GM19467 (cell line): ENCODE measurements around the gene CATSPER4.

Experiments used
- ATAC-seq: cut with Tn5 transposase; IDR thresholded peaks from one replicate; pipeline ENCODE4 v1.9.1; 2021; ENCODE audit warnings: mild to moderate bottlenecking, moderate library complexity; ENCODE audit not compliant: unreplicated experiment

Gene CATSPER4

DNA sequence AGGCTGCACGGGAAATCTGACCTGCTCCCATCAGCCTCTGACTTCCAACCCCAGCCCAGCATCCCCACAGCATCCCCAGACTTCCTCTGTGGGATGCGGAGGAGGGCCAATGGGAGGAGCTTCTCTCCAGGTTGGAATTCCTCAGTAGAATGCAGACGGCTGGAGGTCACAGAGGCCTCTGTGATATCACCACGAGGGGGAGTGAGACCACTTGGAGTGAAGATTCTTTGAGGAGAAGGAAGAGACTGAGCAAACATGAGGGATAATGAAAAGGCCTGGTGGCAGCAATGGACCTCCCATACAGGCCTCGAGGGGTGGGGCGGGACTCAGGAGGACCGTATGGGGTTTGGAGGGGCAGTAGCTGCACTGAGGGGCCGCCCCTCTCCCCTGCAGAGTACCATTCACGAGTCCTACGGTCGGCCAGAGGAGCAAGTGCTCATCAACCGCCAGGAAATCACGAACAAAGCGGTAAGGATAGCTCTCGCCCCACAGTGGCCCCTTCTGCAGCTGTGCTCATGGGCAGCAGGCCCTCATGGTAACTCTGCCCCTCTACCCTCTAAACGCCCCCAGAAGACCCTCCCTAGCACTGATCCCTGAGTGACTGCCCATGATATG lies at the start of gene CATSPER4:
Gene CATSPER4, plus strand, starts transcription at position 230 of the 615 bp plus-strand sequence. Its CDS starts 26 bp downstream, at position 256.
- no peak for ATAC-seq

DNA sequence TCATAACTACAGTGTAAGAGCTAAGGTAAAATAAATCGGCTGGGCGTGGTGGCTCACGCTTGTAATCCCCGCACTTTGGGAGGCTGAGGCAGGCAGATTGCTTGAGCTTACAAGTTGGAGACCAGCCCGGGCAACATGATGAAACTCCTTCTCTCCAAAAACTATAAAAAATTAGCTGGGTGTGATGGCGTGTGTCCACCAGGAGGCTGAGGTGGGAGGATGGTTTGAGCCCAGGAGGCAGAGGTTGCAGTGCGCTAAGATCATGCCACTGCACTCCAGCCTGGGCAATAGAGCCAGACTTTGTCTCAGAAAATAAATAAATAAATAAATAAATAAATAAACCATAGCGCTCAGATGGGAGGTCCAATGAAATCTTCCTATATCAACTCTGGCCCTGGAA lies 48.2 kb upstream of the CATSPER4 start:
- ATAC-seq, result no peak

DNA sequence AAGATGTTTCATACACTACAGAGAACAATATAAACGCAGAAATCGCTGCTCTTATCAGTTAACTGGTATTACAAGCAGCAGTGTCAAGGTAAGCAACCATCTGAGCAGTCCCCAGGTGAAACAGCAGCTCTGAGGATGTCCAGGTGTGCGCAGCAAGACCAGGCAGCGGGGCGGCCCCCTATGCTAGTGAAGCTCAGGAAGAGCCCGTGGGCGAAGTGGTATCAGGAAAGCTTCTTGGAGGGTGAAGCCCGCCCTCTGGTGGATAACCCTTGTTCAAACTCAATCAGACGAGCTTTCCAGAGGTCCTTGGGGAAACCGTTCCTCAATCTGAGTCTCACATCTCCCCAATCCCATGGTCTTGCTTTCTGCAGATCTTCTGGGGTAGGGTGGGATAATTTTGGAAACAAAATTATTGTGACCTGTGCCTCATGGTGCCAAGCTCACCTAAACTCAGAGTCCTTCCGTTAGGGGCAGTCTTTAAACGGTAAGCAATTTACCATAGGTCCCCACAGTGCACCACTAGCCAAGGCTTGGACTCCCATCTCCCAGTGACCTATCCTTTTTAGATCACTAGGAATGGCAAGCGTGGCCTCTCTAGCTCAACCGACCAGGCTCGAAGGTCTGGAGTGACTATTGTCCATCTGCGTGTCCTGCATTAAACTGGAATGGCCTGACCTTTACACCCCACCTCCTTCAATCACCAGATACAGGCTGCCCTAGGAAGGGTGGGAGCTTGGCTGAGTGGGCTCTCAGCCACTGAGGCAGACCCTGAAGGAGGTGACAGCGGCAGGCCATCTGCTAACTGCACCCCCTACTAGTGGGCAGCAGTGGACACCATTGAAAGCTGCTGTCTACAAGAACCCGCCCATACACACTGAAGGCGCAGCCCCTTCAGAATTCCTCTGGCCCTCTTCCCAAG lies 45.1 kb upstream of the CATSPER4 start:
- ATAC-seq, result no peak

DNA sequence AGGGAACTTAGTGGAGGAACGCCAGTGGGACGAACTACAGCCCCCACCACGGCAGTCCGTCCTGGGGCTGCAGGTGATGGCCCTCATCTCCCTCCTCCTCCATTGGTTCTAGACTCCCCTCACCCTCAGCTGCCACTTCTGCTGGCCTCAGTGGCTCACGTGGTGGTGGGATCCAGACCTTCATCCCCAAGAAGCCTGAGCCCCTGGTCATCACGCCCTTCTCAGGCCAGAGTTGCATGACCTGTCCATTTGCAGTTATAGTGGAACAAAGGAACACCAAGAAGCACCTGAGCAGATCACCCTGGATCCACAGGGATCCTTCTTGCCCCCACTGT lies 44.5 kb upstream of the CATSPER4 start:
- ATAC-seq, result no peak

DNA sequence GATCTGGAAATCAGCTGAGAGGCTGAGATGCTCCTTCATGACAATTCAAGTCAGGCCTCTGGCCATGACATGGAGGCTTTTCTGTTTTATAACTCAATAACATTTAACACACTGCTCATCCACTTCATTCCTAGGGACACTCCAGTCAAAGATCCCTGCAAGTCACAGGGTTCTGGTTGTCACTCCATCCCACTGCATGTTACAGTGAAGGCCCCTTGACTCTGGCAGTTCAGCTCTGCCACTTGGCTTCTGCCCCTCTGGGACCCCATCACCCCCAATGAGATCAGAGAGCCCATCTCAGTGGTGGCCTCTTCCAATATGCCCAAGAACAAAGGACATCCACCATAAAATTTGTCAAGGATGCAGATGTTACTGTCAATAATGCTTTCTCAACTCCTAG lies 41.5 kb upstream of the CATSPER4 start:
- ATAC-seq, result no peak

DNA sequence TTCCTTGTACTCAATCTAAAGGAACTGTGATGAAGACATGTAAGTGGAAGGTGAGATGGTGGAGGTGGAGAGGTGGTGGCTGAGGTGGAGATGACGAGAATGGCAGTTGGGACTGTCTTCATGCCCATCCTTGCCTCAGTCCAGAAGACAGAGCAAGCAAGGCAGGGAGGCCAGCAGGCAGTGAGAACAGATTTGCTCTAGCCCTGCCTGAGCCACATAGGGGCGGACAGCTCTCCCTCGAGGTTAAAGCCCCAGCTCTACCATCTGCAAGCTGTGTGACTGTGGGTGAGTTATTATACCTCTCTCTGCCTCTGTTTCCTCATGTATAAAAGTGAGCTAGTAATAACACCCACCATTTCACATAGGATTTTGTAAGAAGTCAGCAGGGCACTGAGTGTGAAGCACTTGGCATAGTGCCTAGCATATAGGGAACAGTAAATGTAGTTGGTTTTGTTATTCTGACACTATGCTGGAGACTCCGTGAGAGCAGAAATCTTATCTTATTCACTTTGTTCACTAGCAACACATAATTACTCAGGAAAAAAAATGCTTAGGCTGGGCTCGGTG lies 36.4 kb upstream of the CATSPER4 start:
- ATAC-seq, result no peak

DNA sequence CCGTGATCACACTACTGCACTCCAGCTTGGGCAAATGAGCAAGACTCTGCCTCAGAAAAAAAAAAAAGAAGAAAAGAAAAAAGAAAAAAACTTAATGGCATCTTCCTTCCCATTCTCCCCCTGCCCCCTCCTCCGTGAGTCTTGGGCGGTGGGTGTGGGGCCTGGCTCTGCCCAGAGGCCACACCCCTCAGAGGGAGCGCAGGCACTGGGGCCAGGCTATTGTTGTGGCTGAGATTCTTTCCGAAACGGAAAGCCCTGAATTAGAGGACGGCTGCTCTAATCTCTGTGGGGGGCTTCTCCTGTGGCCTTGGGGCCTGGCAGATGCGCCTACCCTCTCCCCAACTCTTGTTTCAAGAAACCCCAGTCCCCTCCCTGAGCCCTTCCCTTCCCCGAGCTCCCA lies 35.7 kb upstream of the CATSPER4 start:
- ATAC-seq, result no peak

DNA sequence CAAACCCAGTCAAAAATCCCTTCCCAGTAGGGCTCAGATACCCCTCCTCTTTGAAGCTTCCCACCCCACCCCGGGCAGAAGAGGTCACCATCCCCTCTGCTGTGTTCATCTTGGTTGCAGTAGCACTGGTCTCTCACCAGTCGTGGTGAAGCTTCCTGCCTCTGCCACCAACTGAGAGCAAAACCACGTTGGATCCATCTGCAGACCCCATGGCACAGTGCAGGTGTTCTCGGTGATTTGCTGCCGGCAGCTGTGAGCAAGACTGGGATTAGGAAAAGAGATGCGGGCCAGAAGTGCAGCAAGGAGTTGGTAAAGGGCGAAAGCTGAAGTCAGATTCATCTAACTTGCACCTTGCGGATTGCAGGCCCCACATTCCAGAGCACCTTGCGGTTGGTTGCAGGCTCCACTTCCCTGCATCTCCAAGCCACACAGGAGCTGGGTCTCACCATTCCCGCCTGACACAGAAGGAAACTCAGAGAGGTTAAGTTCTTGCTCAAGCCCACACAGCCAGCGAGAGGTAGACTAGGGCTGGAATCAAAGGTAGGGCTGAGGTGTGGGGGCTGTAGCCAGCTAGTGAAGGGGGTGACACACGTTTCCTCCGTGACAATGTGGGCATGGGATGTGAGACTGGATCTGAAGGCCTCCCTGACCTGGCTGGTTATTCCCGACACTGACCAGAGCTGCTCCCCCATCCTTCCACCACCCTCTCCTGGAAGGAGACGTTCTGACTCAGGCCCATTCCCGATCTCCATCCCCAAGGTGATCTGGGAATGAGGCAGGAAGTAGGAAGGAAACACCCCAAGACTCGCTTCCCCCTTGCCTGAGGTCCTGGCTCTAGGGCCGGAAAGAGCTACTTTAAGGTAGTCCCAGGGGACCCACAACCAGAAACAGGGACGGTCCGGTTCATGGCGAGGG lies 34.8 kb upstream of the CATSPER4 start:
- ATAC-seq, result no peak

DNA sequence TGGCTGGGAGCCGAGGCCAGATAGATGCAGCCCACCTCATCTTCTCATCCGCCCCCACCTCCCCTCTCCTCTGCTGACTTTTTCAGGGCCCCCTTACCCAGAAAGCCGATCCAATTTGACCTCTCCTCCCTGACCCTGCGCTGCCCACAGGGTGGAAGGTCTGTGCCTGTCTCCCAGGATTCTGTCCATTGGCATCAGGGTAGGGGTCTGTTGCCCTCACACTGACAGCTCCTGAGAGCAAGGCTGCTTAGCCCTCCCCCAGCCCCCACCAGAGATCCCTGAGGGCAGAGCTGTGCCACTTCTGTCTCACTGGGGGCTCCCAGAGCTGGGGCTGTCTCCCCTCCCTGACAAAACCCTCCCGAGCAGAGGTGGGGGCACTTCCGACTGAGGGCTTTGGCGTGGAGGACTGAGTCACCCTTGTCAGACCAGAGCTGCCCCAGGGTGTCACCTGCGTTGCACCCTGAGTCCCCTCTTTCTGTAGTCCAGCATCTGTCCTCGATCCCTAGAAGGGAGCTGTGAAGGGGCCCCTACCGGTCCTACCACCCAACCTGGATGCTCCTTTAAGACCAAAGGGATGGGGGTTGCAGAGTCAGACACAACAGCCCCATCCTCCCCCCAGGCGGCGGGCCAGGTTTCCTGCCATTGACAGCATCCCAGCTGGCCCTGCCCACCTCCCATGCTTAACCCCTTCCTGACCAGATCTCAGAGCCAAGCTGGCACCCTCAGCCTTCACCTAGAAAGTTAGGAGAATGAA lies 33.9 kb upstream of the CATSPER4 start:
- no peak for ATAC-seq

DNA sequence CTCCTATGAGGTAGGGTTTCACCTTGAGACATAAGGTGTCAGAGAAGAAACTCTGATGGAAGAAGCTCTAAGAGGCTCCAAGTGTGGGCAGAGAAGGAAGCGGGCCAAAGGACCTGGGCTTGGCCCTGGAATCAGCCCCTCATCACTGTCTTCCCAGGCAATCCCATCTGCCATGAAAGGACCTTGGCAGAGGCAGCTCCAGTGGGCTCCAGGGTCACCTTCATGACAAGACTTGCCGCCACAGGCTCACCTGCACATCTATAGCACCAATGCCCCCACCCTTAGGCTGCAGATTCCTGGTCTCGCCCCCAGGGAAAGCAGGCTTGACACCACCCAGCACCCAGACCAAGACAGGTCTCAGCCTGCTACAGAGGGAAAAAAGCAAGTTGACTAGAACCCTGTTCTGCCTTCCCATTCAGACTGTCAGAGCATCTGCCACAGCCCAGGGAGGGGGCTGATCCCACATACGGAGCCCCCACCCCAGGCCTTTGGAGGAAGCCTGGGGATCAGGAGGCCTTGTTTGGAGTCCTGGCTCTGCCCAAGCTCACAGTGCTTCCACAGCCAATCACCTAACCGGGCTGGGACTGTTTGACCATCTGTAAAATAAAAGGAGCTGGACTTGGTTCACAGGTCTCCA lies 32.0 kb upstream of the CATSPER4 start:
- ATAC-seq, result no peak

DNA sequence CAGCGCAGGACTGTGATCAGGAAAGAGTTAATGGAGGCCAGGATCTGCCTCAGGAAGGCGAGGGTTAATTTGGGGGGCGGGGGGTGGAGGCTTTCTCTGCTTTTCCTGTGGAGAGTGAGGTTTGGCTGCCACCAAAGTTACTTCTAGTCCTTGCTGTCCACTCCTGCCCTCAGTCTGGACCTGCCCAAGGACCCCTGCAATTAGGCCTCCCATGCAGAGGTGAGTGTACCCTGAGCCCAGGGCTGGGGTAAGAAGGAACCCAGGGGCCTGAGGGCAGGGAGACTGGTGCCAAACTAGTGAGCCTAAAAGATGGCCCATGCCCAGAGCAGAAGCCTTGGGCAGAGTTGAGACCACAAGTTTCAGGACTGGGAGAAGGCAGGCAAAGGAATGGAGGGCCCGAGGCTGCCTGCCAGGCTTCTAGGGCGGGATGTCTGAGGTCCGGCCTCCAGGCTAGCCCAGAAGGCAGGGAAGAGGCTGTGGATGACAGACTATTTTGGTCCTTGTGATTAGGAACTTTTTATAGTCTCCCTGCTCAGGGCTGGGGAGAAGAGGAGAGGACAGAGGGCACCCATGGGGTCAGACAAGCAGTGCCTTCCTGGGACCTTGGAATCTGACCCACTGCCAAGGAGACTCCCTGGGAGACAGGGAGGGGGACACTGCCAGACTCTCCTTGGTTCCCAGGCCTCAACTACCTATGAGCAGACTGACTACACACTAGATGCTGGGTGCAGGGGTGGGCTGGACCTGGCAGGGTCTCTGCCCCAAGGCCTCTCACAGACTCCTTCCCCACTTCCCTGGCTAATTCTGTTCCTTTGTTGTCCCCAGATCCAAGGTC lies 31.3 kb upstream of the CATSPER4 start, which contains the start of gene FAM110D:
Gene FAM110D, plus strand, starts transcription at position 172 of the 835 bp plus-strand sequence. CDS start 2,213 bp downstream, outside the sequence.
- ATAC-seq, result no peak

DNA sequence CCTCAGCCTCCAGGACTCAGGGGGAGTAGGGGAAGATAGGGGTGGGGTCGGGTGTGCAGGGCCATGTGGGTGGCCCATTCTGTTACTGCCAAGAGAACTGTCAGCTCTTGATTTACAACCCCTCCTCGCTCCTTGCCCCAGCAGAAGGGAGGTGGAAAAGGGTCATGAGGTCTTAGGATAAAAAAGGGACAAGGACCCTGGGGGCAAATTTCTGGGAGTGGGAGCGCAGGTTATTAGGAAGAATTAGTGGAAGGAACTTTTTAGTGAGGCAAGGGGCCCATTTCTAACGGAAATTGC lies 30.7 kb upstream of the CATSPER4 start:
- ATAC-seq, result no peak

DNA sequence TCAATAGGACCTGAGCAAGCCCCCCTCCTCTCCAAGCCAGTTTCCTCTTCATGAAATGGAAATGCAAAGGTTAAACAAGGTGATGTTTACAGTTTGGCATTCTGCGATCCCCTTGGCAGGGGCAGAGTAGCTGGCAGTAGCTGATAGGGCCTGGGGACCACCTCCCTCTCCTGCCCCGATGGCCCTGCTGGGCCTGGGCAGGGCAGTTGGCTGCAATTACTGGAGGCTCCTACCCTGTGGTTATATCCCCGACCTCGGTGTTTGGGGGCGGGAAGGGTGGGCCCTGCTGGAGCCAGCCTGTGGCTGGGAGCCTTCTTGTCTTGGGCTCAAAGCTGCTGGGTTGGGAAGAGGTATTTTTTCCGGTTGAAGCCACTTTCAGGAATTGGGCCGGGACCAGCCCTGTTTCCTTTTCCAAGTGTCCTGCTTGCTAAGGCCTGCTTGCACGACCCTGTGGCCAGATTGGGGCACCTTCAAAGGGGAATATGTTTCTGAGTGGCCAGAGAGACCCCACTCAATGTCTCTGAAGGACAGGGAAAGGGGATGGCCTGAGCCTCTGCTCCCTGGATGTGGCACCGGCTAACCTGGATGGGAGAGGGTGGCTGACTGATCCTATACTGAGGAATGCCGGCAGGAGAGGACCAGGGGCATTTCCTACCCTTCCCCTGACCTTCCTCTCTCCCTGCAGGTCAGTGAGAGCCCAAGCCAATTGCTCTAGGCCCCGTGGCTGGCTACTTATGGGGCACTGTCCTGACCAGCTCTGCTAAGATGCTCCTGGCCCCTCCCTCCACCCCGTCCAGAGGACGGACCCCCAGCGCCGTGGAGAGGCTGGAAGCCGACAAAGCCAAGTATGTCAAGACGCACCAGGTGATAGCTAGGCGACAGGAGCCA lies 29.6 kb upstream of the CATSPER4 start:
- ATAC-seq, result no peak

DNA sequence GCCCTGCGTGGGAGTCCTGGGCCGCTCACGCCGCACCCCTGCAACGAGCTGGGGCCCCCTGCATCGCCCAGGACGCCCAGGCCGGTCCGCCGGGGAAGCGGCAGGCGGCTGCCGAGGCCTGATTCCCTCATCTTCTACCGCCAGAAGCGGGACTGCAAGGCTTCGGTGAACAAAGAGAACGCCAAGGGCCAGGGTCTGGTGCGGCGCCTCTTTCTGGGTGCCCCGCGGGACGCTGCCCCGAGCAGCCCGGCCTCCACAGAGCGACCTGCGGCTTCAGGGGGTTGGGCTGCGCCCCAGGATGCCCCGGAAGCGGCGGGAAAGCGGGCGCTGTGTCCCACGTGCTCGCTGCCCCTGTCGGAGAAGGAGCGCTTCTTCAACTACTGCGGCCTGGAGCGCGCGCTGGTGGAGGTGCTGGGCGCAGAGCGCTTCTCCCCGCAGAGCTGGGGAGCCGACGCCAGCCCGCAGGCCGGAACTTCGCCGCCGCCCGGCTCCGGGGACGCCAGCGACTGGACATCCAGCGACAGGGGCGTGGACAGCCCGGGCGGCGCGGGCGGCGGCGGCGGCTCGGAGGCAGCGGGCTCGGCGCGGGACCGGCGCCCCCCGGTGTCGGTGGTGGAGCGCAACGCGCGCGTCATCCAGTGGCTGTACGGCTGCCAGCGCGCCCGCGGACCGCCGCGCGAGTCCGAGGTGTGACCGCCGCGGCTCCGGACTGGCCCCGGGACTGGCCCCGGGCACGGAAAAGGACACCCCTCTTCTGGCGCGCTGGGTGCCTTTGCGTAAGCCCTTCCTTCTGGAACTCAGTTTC lies 28.8 kb upstream of the CATSPER4 start:
- ATAC-seq, result no peak

DNA sequence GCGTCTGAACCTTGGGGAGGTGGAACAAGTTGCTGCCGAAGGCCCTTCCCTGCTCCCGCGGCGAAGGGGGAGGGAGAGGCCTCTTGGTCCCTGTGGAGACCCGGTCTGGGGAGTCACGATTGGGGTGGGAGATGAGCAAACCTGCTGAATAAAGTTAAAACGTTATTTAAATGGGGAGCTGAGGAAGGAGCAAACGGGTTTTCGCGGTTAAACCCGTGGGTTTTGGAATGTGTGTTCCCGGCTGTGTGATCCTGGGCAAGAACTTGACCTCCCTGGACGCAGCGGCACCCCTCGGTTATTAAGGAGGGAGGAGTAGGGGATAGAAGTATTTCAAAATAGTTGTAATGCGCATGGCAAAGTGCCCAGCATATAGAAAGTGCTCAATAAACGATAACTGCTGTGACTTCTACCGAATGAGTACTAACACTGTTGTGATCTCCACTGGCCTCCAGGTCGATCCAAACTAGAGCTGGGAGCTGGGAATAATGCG lies 28.1 kb upstream of the CATSPER4 start:
- ATAC-seq, result no peak

DNA sequence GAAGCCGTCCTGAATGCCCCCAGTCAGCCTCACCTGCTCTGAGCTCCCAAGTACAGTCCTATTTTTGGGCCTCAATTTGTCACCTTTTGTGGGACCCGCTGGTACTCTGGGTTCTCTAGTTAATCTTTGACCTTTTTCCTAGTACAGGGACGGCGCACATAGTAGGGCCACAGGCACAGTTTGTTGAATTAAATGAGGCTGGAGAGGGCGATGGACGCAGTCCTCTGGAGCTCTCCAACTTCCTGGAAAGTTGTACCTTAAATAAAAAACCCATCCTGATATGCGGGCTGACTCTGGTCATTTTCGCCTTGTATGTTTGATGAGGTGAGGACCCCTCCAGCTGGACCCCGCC lies 26.7 kb upstream of the CATSPER4 start:
- ATAC-seq, result no peak
